Stomach (tissue), 9 donors: ENCODE measurements around the gene M1AP. TPM values are rescaled to one million over a fixed set of nuclear protein-coding genes. Genes with fewer than 3 reads are reported as not detected.

Source experiments
- DNase-seq, 2 donors: peaks; one replicate each; pipeline versions ENCODE4 v3.0.0 to v3.0.0-alpha.2; 2013 to 2019
- H3K27ac ChIP-seq, 5 donors: fragments of 200-600 bp in 4 of 5; sonication (generic) in 4 of 5; one replicate each; pipeline ENCODE4 v1.5.1; 2013 to 2019; ENCODE audit warnings: mild to moderate bottlenecking in 1 of 5, moderate library complexity in 1 of 5
- H3K27me3 ChIP-seq, 3 donors: fragments of 200-600 bp; sonication (generic); one replicate each; pipeline ENCODE4 v1.5.1; 2017 to 2019; ENCODE audit warnings: mixed run types in 1 of 3
- H3K36me3 ChIP-seq, 4 donors: fragments of 200-600 bp; sonication (generic); 1 replicate in 3 of 4; 2 replicates in 1 of 4; pipeline ENCODE4 v1.5.1; 2016 to 2019
- H3K4me1 ChIP-seq, 4 donors: fragments of 200-600 bp; sonication (generic); one replicate each; pipeline ENCODE4 v1.5.1; 2016 to 2019
- H3K4me3 ChIP-seq, 4 donors: fragments of 200-600 bp; sonication (generic) in 3 of 4; one replicate each; pipeline ENCODE4 v1.5.1; 2016 to 2019; ENCODE audit warnings: mild to moderate bottlenecking in 1 of 4
- H3K9me3 ChIP-seq, 4 donors: fragments of 200-600 bp; sonication (generic); one replicate each; pipeline ENCODE4 v1.5.1; 2016 to 2019
- EP300 ChIP-seq: sonication (generic); formaldehyde crosslinking; IDR thresholded peaks from one replicate; pipeline ENCODE4 v1.6.1; 2017; ENCODE audit warnings: antibody characterized with exemption
- POLR2A ChIP-seq, 4 donors: fragments of 450-650 bp; IDR thresholded peaks; one replicate each; pipeline ENCODE4 v1.6.1; 2016; ENCODE audit warnings: antibody characterized with exemption in 4 of 4, control low read depth in 2 of 4, mild to moderate bottlenecking in 1 of 4, moderate library complexity in 1 of 4
- POLR2AphosphoS5 ChIP-seq, 3 donors: sonication (generic); formaldehyde crosslinking; IDR thresholded peaks; one replicate each; pipeline ENCODE4 v1.6.1; 2016; ENCODE audit warnings: antibody characterized with exemption in 3 of 3
- WGBS, 5 donors: extraction: QIAGEN DNeasy Blood & Tissue Kit in 3 of 5; methylation state at CpG; one replicate each; pipeline versions ENCODE4 v1.1.5 to v1.1.7; 2013 to 2018; 5-methylcytosine and 5-hydroxymethylcytosine counted together
- intact Hi-C: fragments of 100-400 bp; cut with DNase I; formaldehyde crosslinking; loops from one replicate; pipeline ENCODE4 v1.15.1; 2023; ENCODE audit warnings: low total_unique reads
- polyA plus RNA-seq, 3 donors: library from polyadenylated mRNA; stranded (reverse); fragments of 200-250 nt; gene quantifications; one replicate each; pipeline ENCODE4 v1.2.3, GENCODE V29; 2013
- total RNA-seq, 5 donors: library from RNA; depleted of rRNA; stranded (reverse); fragments of >200 nt; gene quantifications; one replicate each; pipeline versions ENCODE4 v1.1.0 to v1.2.3, GENCODE V29; 2014 to 2016
- TF ChIP-seq, protein P1 (sequence below), 7 experiments: fragments of 450-650 bp in 4 of 7; fragments of 200-600 bp in 3 of 7; sonication (generic) in 3 of 7; IDR thresholded peaks; one replicate each; pipeline ENCODE4 v1.5.1; 2016 to 2019; ENCODE audit warnings: antibody characterized with exemption in 7 of 7, control low read depth in 2 of 7, mild to moderate bottlenecking in 1 of 7
- donor health status: healthy with polysubstance abuse.
- donor health status: Bipolar disorder and iron deficiency.
- donor health status: healthy.

M1AP gene
- total and polyA plus RNA-seq, 8 donors, result 0.18 to 27.1 (median 0.31) TPM; not detected in 3

DNA sequence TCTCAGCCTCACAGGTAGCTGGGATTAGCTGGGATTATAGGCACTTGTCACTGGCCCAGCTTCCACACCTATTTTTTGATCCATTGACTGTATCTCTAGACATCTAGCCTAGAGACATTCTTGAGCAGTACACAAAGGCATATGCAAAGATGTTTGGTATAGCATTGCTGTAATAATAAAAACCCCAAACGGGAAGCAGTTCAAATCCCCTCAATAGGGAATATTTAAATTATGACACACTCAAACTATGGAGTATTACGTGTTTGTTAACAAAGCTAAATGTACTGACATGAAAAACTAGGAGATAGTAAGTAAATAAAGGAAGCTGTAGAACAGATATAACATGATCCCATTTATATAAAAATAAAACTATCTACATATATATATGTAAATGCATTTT lies 65.9 kb downstream of the M1AP start:
- TF ChIP-seq POLR2AphosphoS5 (IDR thresholded peaks at IDR 0.05), result no peak
- TF ChIP-seq EP300, result no peak
- TF ChIP-seq, protein P1, sequence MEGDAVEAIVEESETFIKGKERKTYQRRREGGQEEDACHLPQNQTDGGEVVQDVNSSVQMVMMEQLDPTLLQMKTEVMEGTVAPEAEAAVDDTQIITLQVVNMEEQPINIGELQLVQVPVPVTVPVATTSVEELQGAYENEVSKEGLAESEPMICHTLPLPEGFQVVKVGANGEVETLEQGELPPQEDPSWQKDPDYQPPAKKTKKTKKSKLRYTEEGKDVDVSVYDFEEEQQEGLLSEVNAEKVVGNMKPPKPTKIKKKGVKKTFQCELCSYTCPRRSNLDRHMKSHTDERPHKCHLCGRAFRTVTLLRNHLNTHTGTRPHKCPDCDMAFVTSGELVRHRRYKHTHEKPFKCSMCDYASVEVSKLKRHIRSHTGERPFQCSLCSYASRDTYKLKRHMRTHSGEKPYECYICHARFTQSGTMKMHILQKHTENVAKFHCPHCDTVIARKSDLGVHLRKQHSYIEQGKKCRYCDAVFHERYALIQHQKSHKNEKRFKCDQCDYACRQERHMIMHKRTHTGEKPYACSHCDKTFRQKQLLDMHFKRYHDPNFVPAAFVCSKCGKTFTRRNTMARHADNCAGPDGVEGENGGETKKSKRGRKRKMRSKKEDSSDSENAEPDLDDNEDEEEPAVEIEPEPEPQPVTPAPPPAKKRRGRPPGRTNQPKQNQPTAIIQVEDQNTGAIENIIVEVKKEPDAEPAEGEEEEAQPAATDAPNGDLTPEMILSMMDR (IDR thresholded peaks at IDR 0.05), result no peak
- TF ChIP-seq POLR2A (IDR thresholded peaks at IDR 0.05), result no peak
- Histone ChIP-seq H3K9me3 (no peaks in the 10 kb centered on the region), H3K36me3 (no peaks in the 10 kb centered on the region), H3K27me3 (no peaks in the 10 kb centered on the region), H3K27ac (no peak overlapping the region), H3K4me1 (peaks cover 0 to 14% (median 0%) of the 10 kb centered on the region in 4 donors), H3K4me3 (no peak overlapping the region)
- WGBS, 5 donors, result 73 to 86% (median 75%) methylated on average over 2 of the region's 2 CpGs
- intact Hi-C loops, result loop anchor here (10.0 kb wide), 1 partner anchor 47 kb away; no protein-coding TSS in a partner anchor
- DNase-seq, result no peak

DNA sequence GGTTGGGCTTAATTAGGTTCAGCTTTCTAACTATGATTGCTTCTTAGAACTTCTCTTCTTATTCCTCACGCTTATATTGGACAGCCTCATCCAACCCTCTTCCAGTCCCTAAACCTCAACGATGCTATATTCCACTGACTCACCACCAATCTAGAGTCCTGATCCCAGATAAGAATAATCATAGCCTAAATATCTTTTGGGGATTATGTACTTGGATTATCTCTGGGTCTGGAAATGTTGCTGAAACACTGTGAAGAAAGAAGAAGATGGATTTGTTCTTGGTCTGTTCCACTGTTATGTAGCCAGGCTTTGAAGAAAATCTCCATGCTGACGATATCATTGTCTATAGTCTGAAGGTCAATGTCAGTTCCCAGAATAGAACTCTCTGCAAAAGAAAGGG lies 66.7 kb downstream of the M1AP start:
- no peaks in the 10 kb centered on the region for H3K36me3 ChIP-seq
- 74 to 89% (median 87%) methylated on average over 3 of the region's 3 CpGs for WGBS, 5 donors
- TF ChIP-seq POLR2A (IDR thresholded peaks at IDR 0.05) (no peak), EP300 (no peak), POLR2AphosphoS5 (IDR thresholded peaks at IDR 0.05) (no peak)
- TF ChIP-seq, protein P1 (IDR thresholded peaks at IDR 0.05), result no peak
- no peak overlapping the region for H3K27ac ChIP-seq
- no peak for DNase-seq
- no peak overlapping the region for H3K4me3 ChIP-seq
- intact Hi-C loops, result loop anchor here (10.0 kb wide), 1 partner anchor 47 kb away; no protein-coding TSS in a partner anchor
- peaks cover 0 to 16% (median 0%) of the 10 kb centered on the region in 4 donors for H3K4me1 ChIP-seq
- no peaks in the 10 kb centered on the region for H3K27me3 ChIP-seq
- H3K9me3 ChIP-seq, result no peaks in the 10 kb centered on the region

DNA sequence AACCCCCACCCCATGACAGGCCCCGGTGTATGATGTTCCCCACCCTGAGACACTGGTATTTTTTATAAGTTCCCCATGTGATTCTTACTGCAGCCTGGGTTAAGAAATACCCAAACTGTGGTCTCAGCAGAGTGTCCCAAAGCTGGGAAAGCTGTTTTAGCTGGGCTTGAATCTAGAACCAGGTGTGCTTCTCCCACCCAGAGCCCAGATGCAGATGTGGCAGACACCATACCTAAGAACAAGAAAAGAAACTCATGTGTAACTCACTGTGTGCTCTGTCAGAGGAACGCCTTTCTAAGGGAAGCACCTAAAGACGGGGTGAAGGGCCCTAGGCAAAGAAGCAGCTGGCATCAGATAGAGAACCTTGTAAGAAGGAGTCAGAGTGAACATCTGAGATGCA lies 69.7 kb downstream of the M1AP start:
- Histone ChIP-seq H3K36me3 (no peaks in the 10 kb centered on the region), H3K4me1 (peaks cover 0 to 15% (median 0%) of the 10 kb centered on the region in 4 donors), H3K27me3 (no peaks in the 10 kb centered on the region), H3K27ac (no peak overlapping the region), H3K4me3 (no peak overlapping the region), H3K9me3 (no peaks in the 10 kb centered on the region)
- TF ChIP-seq EP300, result no peak
- no peak for TF ChIP-seq POLR2A (IDR thresholded peaks at IDR 0.05)
- TF ChIP-seq, protein P1 (IDR thresholded peaks at IDR 0.05), result no peak
- no peak for TF ChIP-seq POLR2AphosphoS5 (IDR thresholded peaks at IDR 0.05)
- DNase-seq, result no peak
- WGBS, 5 donors, result 78 to 91% (median 85%) methylated on average over 3 of the region's 3 CpGs
- intact Hi-C loops, result no loop called here

DNA sequence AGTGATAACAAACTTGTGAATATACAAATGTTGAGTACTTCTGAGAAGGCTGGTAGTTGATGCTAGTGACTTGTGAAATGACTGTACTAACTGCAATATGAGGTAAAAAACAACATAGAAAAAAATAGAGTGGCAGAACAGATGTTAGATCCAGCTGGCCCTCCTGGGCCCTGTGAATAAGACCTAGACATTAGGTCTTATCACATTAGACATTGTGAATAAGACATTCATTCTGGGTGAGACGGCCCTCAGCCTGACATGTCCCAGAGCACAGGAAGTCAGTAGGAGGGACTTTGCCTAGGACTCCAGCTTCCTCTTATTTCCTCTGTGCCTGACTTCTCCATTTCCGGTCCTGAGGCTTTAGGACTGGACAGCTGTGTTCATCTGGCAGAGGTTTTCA lies 70.7 kb downstream of the M1AP start:
- peak overlapping the region in 2 of 5 donors; percentile 10 to 60 for H3K27ac ChIP-seq
- H3K9me3 ChIP-seq, result no peaks in the 10 kb centered on the region
- WGBS, 5 donors, result 28 to 57% (median 44%) methylated on average over 2 of the region's 2 CpGs
- TF ChIP-seq POLR2AphosphoS5 (IDR thresholded peaks at IDR 0.05) (no peak), POLR2A (IDR thresholded peaks at IDR 0.05) (no peak), EP300 (no peak)
- TF ChIP-seq, protein P1 (IDR thresholded peaks at IDR 0.05), result no peak
- peaks cover 0 to 15% (median 0%) of the 10 kb centered on the region in 4 donors for H3K4me1 ChIP-seq
- no peak overlapping the region for H3K4me3 ChIP-seq
- H3K36me3 ChIP-seq, result no peaks in the 10 kb centered on the region
- peak in 1 of 2 donors; percentile 44 for DNase-seq
- intact Hi-C loops, result no loop called here
- H3K27me3 ChIP-seq, result no peaks in the 10 kb centered on the region
